ENCODE measurements around the gene G3BP2. TPM values are rescaled to one million over a fixed set of nuclear protein-coding genes. Genes with fewer than 3 reads are reported as not detected.

Gene G3BP2
- total RNA-seq, 2 donors from 2014 or later, result 95.0 to 121 TPM

DNA sequence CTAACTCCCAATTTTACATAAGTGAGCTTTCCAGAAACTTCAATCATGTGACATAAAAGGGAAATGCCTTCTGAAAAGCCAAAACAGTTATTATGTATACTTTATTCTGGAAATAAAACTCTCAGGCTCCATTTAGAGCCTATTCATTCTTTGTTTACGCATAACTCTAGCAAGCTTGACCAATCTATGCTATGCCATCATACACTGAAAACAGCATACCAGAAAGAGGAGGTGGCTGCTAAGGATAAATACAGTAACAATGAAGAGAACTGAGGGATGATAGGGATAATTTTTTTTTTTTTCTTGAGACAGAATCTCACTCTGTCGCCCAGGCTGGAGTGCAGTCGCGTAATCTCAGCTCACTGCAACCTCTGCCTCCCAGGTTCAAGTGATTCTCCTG lies 67.3 kb downstream of the G3BP2 start:
- Histone ChIP-seq H3K36me3 (no peaks in the 10 kb centered on the region), H3K4me1 (replicated peaks) (no peaks in the 10 kb centered on the region), H3K9me3 (no peaks in the 10 kb centered on the region), H3K27me3 (replicated peaks; ENCODE audit: insufficient read depth) (no peaks in the 10 kb centered on the region), H3K4me3 (no peak overlapping the region), H3K27ac (no peak overlapping the region)
- TF ChIP-seq, protein P1, sequence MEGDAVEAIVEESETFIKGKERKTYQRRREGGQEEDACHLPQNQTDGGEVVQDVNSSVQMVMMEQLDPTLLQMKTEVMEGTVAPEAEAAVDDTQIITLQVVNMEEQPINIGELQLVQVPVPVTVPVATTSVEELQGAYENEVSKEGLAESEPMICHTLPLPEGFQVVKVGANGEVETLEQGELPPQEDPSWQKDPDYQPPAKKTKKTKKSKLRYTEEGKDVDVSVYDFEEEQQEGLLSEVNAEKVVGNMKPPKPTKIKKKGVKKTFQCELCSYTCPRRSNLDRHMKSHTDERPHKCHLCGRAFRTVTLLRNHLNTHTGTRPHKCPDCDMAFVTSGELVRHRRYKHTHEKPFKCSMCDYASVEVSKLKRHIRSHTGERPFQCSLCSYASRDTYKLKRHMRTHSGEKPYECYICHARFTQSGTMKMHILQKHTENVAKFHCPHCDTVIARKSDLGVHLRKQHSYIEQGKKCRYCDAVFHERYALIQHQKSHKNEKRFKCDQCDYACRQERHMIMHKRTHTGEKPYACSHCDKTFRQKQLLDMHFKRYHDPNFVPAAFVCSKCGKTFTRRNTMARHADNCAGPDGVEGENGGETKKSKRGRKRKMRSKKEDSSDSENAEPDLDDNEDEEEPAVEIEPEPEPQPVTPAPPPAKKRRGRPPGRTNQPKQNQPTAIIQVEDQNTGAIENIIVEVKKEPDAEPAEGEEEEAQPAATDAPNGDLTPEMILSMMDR (IDR thresholded peaks at IDR 0.05), result no peak
- TF ChIP-seq POLR2AphosphoS5 (IDR thresholded peaks at IDR 0.05) (no peak), POLR2A (IDR thresholded peaks at IDR 0.05) (no peak)
- DNase-seq (ENCODE audit: low spot score), result no peak
- 83% methylated on average over 4 of the region's 4 CpGs for WGBS
- intact Hi-C loops (cut with DNase I), result no loop called here

GRCh38 chr4:75599647-75600046 lies 73.6 kb downstream of the G3BP2 start:
- Histone ChIP-seq H3K27ac (no peak overlapping the region), H3K4me1 (replicated peaks) (no peaks in the 10 kb centered on the region), H3K27me3 (replicated peaks; ENCODE audit: insufficient read depth) (no peaks in the 10 kb centered on the region), H3K9me3 (no peaks in the 10 kb centered on the region), H3K36me3 (no peaks in the 10 kb centered on the region), H3K4me3 (no peak overlapping the region)
- TF ChIP-seq POLR2AphosphoS5 (IDR thresholded peaks at IDR 0.05) (no peak), POLR2A (IDR thresholded peaks at IDR 0.05) (no peak)
- TF ChIP-seq, protein P1 (IDR thresholded peaks at IDR 0.05), result no peak
- intact Hi-C loops (cut with DNase I), result no loop called here
- WGBS, result 91% methylated on average over 4 of the region's 4 CpGs
- no peak for DNase-seq (ENCODE audit: low spot score)

- TF ChIP-seq POLR2AphosphoS5 (IDR thresholded peaks at IDR 0.05), result no peak
- TF ChIP-seq, protein P1 (IDR thresholded peaks at IDR 0.05), result no peak
- TF ChIP-seq POLR2A (IDR thresholded peaks at IDR 0.05), result no peak
- WGBS, result 82% methylated on average over 3 of the region's 3 CpGs
- intact Hi-C loops (cut with DNase I), result no loop called here
- Histone ChIP-seq H3K4me3 (no peak overlapping the region), H3K4me1 (replicated peaks) (no peaks in the 10 kb centered on the region), H3K27me3 (replicated peaks; ENCODE audit: insufficient read depth) (no peaks in the 10 kb centered on the region), H3K27ac (no peak overlapping the region), H3K36me3 (no peaks in the 10 kb centered on the region), H3K9me3 (no peaks in the 10 kb centered on the region)
- DNase-seq (ENCODE audit: low spot score), result no peak
Observed at GRCh38 chr4:75598390-75598789, 74.8 kb downstream of the G3BP2 start.

- Histone ChIP-seq H3K36me3 (no peaks in the 10 kb centered on the region), H3K27me3 (replicated peaks; ENCODE audit: insufficient read depth) (no peaks in the 10 kb centered on the region), H3K9me3 (no peaks in the 10 kb centered on the region), H3K27ac (no peak overlapping the region), H3K4me1 (replicated peaks) (no peaks in the 10 kb centered on the region), H3K4me3 (no peak overlapping the region)
- 82% methylated on average over 3 of the region's 3 CpGs for WGBS
- TF ChIP-seq, protein P1 (IDR thresholded peaks at IDR 0.05), result no peak
- TF ChIP-seq POLR2AphosphoS5 (IDR thresholded peaks at IDR 0.05), result no peak
- TF ChIP-seq POLR2A (IDR thresholded peaks at IDR 0.05), result no peak
- intact Hi-C loops (cut with DNase I), result no loop called here
- DNase-seq (ENCODE audit: low spot score), result no peak
Observed at GRCh38 chr4:75596061-75596460, 77.2 kb downstream of the G3BP2 start.

- intact Hi-C loops (cut with DNase I), result no loop called here
- no peaks in the 10 kb centered on the region for H3K27me3 ChIP-seq (replicated peaks; ENCODE audit: insufficient read depth)
- no peaks in the 10 kb centered on the region for H3K9me3 ChIP-seq
- no peaks in the 10 kb centered on the region for H3K4me1 ChIP-seq (replicated peaks)
- WGBS, result 77% methylated on average over 1 of the region's 1 CpG
- no peaks in the 10 kb centered on the region for H3K36me3 ChIP-seq
- DNase-seq (ENCODE audit: low spot score), result no peak
- H3K4me3 ChIP-seq, result no peak overlapping the region
- TF ChIP-seq POLR2AphosphoS5 (IDR thresholded peaks at IDR 0.05) (no peak), POLR2A (IDR thresholded peaks at IDR 0.05) (no peak)
- TF ChIP-seq, protein P1 (IDR thresholded peaks at IDR 0.05), result no peak
- H3K27ac ChIP-seq, result no peak overlapping the region
Observed at GRCh38 chr4:75593393-75593792, 79.8 kb downstream of the G3BP2 start.

All from prostate gland (tissue), 2 donors.